HG03025 (cell line): ENCODE measurements around the gene SHISA7.

ENCODE experiments used
- ATAC-seq: cut with Tn5 transposase; IDR thresholded peaks from one replicate; pipeline ENCODE4 v1.9.1; 2021; ENCODE audit warnings: mild to moderate bottlenecking, moderate library complexity; ENCODE audit not compliant: unreplicated experiment, low FRiP score

Gene SHISA7

DNA sequence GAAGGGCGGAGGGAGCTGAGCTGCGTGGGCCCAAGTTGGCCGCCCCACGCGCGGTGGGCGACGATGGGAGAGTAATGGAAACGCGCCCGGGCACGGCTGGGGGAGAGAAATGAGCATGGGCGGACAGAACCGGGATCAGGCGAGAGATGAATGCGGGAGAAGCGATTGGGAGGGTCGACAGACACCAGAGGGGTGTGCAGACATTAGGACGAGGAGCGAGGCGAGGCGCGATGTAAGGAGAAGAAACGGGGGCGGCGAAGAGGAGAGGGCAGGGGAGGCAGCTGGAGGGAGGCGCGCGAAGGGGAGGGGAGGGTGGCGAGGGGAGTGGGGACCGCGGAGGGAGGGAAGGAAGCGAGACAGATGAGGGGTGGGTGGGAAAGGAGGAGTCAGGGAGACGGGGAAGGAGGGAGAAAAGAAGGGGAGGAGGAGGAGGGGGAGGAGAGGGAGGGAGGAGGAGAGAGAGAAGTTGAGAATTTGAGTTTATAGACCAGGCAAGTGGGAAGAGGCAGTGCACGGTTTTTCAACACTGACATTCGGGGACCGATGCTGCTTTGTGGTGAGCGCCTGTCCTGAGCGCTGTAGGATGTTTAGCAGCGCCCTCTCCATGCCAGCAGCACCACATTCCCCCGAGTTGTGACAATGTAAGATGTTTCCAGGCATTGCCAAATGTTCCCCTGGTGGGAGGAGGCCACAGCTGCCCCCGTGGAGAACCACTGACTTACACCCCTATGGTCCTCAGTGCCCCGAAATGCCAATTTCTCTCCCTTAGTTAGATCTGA is at the start of gene SHISA7:
Gene SHISA7, minus strand, starts transcription at position 256 of the 779 bp plus-strand sequence. CDS start 437 bp downstream, outside the sequence.
- ATAC-seq, result no peak

DNA sequence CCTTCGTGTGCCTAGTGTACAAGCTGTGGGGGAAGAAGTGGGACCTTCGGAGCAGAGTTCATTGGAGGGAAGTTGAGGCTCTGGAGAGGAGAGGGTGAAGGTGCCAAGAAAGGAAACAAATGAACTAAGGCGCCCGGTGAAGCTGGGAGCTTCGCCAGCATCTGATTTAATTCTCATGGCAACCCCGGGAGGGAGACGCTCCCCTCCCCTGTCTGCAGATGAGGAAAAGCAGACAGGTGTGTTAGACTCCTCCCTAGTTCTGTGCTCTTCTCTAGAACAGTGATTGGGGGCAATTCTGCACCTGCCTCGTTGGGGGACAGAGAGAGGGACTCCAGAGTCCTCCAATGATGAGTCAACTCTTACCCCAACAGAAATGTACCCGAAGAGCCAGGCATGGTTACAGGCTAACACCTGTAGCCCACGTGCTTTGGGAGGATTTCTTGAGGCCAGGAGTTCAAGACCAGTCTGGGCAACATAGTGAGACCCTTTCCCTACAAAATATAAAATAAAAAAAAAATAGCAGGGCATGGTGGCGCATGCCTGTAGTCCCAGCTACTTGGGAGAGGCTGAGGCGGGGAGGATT is 49.4 kb upstream of the SHISA7 start:
- no peak for ATAC-seq

DNA sequence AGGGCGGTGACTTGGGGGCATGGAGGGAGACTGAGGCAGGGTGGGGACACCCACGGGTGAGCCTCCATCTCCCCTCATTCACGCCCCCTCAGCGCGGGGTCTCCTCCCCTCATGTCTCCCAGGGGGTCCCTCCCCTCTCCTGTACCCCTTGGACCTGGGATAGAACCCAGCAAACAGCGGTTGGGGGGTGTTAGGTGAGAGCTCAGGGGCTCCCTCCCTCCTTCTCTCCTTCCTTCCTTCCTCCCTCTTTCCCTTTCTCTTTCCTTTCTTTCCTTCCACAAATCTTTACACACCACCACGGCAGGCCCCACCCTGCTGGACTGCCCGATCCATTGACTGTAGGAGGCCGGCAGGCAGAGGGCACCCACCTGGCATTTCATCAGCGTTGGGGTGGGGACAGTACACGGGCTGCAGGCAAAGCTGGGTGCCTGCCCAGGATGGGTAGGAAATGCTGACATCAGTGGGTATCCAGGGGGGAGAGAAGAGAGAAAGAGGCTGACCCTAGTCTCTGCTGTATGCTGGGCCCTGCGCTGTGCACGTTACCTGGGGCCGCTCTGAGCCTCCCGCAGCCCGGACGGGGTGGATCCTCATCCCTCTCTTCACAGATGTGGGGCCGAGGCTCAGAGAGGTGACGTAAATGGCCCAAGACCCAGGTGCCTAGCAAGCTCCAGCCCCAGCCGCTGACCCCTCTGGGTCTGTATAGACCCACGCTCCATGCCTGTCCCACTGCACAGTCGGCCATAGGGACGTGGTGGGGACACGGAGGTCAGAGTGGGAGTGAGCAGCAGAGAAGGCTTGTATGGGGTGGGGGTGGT is 48.7 kb upstream of the SHISA7 start:
- no peak for ATAC-seq

DNA sequence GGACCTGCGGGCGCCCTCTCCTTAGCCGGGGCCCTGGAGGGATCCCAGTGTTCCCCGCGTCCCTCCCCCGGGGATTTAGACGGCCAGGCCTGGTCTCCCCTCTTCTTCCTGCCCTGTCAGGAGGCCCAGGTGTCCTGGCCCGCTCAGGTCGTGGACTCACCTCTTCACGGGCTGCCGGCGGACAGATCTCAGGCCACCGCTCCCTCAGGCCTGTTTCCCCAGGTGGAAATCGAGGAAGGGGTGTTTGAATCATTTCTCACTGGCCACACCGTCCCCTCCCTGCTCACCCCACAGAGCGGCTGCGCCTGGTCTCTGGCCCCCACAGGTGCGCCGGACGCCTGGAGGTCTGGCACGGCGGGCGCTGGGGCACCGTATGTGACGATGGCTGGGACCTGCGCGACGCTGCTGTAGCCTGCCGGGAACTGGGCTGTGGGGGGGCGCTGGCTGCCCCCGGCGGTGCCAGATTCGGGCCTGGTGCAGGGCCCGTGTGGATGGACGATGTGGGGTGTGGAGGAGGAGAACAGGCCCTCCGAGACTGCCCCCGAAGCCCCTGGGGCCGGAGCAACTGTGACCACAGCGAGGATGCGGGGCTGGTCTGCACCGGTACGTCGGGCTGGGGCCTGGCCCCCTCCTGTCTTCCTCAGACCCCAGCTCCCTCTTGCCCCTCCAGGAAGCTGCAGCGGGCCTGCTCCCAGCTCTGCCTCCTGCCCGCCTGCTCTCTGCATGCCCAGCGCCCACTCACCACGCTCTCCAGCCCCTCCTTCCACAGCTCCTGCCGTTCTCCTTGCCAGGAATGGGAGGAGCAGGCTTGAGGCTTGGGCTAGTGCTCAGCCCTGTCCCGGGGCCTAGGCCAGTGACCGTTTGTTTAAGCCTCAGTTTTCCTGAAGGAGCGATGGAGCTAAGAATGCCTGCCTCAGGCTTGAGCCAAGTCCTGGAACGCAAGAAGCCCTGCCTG is 47.7 kb upstream of the SHISA7 start:
- no peak for ATAC-seq

DNA sequence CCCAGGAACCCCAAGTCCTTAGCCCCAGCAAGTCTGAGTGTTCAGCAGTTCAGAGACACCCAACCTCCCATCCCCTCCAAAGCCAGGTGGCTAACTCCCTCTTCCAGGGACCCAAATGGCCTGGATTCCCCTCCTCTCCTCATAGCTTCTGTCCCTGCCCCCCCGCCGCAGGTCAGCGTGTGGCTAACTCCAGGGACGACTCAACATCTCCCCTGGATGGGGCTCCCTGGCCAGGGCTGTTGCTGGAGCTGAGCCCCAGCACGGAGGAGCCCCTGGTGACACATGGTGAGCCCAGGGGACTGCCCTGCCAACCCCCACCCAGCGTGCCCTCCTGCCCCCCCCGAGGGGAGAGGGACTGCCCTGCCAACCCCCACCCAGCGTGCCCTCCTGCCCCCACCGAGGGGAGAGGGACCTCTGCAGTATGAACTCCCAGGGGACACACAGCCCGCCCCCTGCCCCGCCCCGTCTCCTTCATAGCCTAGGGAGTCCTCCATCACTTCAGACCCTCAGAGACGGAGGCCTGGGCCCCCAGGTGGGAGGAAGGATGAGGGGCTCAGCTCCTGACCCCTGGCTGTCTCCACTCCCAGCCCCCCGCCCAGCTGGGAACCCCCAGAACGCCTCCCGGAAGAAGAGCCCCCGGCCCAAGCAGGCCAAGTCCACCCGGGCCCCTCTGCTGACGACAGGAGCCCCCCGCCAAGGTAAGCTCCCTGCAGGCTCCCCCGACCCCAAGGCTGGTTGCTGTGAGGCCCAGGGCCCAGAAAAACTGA is 46.8 kb upstream of the SHISA7 start:
- no peak for ATAC-seq

DNA sequence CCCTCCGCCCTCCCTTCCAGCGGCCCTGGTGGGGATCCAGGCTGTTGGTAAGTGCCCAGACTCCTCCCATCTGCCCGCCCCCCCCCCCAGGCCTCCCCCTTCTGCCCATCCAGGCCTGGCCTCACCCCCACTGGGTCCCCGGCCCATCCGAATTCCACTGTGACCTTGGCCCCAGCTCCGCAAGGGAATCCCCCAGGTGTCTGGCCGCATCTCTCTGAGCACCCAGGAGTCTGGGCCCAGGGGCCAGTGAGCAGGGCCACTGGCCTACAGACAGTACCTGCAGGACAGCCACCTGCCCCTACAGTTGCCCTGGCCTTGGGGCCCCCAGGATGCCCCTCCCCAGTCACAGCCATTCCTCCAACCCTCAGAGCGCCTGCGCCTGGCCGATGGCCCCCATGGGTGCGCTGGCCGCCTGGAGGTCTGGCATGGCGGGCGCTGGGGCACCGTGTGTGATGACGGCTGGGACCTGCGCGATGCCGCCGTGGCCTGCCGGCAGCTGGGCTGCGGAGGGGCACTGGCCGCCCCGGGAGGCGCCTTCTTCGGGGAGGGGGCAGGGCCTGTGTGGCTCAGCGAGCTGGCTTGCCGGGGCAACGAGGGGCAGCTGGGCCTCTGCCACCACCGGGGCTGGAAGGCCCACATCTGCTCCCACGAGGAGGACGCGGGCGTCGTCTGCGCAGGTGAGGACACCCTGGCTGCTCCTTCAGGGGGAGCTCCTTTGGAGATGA is 46.0 kb upstream of the SHISA7 start:
- no peak for ATAC-seq

DNA sequence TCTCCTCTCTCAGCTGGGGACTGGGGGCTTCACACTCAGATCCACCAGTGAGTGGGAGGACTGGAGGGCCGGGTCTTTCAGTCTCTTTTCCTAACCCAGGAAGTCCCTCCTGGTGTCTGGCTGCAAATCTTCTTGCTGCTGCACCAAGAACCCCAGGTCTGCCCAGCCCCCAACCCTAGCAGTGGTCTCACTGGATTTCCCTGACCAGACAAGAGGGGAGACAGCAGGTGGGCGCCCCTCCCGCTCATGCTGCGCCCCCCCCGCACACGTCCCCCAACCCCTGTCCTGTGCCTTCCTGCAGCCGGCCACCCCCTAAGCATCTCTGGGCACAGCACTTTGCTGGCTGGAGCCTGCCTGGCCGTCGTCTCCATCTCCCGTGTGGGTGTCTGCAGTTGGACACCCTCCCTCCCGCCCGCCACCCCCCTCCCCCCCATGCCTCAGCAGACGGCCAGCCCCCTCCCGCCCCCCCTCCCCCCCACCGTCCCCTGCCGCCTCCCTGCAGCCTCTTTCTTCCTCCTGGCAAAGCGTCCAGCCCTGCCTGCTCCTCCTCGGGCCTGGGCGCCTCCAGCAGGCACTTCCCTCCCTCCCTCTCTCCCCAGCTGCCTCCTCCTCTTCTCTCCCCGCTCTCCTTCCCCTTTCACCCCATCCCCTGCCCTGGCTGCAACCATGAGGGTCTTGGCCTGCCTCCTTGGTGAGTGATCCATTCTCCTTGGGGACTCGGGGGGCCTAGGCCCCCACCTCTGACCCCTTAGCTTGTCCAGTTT is 45.0 kb upstream of the SHISA7 start, which contains the start of gene SSC5D:
Gene SSC5D, plus strand, starts transcription at position 513 of the 764 bp plus-strand sequence. Its CDS starts 154 bp downstream, at position 667.
- no peak for ATAC-seq

DNA sequence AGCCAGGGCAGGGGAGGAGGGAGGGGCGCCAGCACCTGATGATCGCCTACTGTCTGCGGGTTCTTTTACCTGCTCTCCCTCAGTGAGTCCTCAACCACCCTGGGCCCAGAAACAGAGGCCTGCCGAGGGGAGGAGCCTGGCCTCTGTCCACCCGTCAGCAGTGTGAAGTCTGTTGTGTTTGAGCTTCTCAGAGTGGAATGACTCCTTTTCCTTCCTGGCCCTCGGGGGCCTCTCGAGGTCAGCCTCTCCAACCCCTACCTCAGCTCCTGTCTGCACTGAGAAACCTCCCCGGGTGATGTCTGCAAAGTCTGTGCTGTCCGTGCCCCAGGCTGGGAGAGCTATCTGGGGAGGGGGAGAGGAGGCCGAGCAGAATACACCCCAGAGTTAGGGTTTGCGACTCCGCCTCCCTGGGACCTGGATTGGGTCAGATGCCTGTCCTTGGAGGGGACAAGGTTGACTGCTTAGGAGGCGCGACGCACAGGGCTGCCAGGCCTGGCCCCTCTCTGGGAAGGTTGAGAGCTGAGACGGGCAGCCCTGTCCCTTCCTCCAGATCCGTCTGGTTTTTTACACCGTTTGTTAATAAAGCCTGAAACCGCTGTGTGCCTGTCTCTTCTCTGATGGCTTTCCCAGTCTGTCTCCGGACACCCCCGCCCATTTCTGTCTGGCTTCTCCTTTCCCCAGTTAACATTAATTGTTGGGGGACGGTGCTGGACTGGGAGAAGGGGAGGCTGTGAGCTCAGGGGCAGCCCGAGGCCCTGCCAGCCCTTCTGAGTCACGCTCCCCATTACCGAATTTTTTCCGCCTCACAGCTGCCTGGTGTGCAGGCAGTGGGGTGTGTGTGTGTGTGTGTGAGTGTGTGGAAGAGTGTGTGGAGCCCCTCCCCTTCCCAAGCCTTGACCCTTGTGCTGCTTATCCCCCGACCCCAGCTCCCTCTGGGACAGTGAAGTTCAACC is 44.1 kb upstream of the SHISA7 start:
- no peak for ATAC-seq

DNA sequence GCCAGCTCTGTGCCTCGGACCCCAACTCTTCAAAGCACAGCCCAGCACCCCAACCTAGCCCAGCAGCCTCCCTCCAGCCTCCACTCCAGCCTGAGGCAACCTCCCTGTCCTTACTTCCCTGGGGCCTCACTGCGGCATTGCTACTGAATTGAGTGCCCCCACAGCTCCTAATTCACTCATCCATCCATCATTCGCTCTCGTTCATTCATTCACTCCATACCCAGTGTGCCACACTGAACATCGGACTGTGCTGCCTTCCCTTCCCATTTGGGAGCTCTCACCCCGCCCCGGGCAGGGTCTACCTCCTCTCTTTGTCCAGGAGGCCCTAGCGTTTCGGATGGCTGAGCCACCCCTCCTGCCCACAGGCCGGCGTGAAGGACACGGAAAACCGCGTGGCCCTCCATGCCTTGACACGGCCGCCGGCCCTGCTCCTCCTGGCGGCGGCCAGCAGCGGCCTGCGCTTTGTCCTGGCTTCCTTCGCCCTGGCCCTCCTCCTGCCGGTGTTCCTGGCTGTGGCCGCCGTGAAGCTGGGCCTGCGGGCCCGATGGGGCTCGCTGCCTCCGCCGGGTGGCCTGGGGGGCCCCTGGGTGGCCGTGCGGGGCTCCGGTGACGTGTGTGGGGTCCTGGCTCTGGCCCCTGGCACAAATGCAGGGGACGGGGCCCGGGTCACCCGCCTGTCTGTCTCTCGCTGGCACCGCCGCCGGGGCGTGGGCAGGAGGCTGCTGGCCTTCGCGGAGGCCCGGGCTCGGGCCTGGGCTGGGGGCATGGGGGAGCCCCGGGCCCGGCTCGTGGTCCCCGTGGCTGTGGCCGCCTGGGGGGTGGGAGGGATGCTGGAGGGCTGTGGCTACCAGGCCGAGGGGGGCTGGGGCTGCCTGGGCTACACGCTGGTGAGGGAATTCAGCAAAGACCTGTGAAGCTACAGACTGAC is 43.2 kb upstream of the SHISA7 start:
- ATAC-seq, result no peak

DNA sequence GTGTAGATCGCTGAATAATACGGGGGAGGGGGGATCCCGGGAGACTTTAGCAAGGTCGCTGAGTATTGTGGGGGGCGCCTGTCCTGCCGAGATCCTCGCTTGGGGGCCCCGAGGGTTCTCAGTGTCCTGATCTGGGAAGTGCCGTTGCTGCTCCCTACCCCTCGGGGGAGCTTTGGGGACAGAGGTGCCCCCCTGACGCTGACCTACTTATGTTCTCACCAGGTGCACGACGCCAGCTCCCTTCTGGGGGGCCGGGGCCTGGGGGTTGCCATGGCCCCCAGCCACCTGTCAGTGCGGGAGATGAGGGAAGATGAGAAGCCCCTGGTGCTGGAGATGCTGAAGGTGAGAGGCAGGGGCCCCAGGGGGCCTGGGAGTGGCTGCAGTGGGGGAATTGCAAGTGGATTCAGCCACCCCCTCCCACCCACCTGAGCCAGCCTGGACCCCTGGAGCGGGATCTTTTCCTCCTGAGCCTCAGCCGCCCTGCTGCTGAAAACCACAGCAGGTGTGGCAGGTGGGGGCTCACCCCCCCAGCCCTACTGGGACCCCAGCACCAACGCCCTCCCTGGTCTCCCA is 42.4 kb upstream of the SHISA7 start:
- no peak for ATAC-seq

DNA sequence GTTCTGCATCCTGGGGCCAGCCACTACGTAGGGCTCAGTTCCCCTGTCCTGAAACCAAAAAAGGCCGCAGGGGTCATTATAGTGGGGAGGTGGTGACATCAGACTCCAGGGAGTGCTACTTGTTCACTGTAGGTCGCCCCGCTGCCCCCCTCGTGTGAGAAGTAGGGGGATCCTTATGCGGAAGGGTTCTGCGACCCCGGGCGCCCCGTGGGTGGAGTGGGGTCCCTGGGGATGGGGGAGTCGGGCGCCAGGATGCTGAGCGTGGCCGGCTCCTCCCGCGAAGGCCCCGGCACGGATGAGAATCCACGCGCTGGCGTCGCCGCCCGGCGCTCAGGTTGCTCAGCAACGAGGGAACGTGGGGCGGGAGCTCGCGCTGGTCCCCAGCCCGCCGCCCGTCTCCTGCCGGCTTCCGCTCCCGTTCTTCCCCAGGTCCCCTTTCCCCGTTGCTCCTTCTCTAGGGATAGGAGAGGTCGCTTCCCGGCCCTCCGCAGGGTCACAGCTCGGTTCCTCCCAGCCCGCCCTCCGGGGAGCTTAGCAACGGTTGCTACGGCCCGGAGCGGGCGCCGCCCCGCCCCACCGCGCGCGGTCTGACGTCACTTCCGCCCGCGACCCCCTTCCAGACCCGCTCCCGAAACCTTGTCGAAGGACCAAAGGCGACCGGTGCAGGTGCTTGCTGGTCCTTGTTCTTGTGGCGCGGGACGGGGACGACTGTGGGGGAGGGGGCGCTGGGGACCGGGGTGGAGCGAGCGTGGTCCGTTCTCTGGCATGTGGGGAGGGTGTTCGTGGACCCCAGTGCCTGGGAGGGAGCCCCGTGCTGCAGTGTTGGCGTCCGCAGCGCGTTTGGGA is 41.7 kb upstream of the SHISA7 start, which contains the start of gene NAT14:
Gene NAT14, plus strand, starts transcription at position 596 of the 846 bp plus-strand sequence. CDS start 521 bp downstream, outside the sequence.
- ATAC-seq, result no peak

DNA sequence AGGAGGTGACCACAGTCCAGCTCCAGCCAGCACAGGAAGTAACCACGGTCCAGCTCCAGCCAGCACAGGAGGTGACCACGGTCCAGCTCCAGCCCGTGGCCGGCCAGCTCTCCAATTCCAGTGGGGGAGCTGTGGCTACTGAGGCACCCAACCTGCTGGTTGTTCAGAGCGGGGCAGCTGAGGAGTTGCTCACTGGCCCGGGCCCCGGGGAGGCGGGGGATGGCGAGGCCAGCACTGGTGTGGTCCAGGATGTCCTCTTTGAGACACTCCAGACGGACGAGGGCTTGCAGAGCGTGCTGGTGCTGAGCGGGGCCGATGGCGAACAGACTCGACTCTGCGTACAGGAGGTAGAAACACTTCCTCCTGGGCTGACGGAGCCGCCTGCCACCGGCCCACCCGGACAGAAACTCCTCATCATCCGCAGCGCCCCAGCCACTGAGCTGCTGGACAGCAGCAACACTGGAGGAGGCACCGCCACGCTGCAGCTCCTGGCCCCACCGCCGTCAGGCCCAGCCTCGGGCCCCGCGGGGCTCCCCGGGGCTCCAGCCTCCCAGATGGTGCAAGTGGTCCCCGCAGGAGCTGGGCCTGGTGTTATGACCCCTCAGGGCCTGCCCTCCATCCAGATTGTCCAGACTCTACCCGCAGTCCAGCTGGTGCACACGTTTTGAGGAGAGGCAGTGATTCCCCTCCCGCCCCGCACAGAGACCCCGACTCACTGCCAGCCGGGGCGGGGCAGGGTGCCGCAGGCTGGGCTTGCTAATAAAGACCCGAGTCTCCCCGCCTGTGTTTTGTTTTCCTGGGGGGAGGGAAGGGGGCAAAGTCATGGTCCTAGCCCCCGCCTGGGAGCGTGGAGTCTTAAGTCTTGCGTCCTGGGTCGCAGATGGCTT is 40.8 kb upstream of the SHISA7 start:
- no peak for ATAC-seq

DNA sequence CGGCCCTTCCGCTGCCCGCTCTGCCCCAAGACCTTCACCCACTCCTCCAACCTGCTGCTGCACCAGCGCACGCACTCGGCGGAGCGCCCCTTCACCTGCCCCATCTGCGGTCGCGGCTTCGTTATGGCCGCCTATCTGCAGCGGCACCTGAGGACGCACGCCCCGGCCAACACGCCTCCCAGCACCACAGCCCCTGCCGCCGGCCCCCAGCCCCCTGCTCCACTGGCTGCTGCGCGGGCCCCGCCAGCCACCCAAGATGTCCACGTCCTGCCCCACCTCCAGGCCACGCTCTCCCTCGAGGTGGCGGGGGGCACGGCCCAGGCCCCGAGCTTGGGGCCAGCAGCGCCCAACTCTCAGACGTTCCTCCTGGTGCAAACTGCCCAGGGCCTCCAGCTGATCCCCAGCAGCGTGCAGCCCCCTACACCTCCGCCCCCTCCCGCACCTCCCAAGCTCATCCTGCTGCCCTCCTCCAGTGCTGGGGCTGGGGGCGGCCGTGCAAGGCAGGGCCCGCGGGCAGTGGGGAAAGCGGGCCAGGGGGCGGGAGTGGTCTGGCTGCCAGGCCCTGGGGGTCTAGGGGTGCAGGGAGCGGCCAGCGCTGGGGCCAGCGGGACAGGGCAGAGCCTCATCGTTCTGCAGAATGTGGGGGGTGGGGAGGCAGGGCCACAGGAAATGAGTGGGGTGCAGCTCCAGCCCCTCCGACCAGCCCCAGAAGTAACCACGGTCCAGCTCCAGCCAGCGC is 40.0 kb upstream of the SHISA7 start:
- ATAC-seq, result no peak
